ENCODE data around the gene FHIT. TPM values are rescaled to one million over a fixed set of nuclear protein-coding genes. Genes with fewer than 3 reads are reported as not detected.
"Not testable (repeated sequence)": the region's sequence is repeated elsewhere in the genome, so short reads cannot be mapped to it uniquely, and the experiment has no call there.

FHIT gene
- total RNA-seq, 4 donors from 2014 or later = 1.6 to 12.9 (median 7.8) TPM

DNA sequence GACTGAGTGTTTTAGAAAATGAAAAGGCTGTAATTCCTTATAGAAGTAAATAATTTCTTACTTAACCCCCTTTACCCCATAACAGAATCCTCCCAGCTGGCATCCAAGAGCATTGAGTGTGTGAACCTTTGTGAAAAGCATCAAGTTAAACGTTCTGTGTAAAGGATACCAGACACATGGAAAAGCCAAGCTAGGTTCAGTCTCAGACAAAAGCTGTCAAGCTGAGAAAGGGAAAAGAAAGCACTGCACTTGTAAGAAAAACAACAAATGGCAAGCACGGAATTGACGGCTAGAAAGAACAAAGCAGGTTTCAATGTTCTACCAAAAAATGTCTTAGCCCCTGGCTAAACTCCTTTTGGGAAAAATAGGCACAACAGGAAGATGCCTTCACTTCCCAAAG is 176.5 kb downstream of the FHIT start:
- no peaks in the 10 kb centered on the region for H3K9me3 ChIP-seq
- H3K4me1 ChIP-seq = no peaks in the 10 kb centered on the region
- H3K27me3 ChIP-seq = no peaks in the 10 kb centered on the region
- WGBS, 2 donors = 43 to 62% methylated on average over 3 of the region's 3 CpGs
- no peak for TF ChIP-seq EP300 (IDR thresholded peaks at IDR 0.05)
- TF ChIP-seq, protein P1, sequence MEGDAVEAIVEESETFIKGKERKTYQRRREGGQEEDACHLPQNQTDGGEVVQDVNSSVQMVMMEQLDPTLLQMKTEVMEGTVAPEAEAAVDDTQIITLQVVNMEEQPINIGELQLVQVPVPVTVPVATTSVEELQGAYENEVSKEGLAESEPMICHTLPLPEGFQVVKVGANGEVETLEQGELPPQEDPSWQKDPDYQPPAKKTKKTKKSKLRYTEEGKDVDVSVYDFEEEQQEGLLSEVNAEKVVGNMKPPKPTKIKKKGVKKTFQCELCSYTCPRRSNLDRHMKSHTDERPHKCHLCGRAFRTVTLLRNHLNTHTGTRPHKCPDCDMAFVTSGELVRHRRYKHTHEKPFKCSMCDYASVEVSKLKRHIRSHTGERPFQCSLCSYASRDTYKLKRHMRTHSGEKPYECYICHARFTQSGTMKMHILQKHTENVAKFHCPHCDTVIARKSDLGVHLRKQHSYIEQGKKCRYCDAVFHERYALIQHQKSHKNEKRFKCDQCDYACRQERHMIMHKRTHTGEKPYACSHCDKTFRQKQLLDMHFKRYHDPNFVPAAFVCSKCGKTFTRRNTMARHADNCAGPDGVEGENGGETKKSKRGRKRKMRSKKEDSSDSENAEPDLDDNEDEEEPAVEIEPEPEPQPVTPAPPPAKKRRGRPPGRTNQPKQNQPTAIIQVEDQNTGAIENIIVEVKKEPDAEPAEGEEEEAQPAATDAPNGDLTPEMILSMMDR (IDR thresholded peaks at IDR 0.05) = no peak
- no peak for TF ChIP-seq POLR2A (IDR thresholded peaks at IDR 0.05)
- no peak for DNase-seq (ENCODE audit: low spot score in 2 of 2)
- no peak overlapping the region for H3K27ac ChIP-seq
- H3K4me3 ChIP-seq = no peak overlapping the region
- H3K36me3 ChIP-seq = no peaks in the 10 kb centered on the region

DNA sequence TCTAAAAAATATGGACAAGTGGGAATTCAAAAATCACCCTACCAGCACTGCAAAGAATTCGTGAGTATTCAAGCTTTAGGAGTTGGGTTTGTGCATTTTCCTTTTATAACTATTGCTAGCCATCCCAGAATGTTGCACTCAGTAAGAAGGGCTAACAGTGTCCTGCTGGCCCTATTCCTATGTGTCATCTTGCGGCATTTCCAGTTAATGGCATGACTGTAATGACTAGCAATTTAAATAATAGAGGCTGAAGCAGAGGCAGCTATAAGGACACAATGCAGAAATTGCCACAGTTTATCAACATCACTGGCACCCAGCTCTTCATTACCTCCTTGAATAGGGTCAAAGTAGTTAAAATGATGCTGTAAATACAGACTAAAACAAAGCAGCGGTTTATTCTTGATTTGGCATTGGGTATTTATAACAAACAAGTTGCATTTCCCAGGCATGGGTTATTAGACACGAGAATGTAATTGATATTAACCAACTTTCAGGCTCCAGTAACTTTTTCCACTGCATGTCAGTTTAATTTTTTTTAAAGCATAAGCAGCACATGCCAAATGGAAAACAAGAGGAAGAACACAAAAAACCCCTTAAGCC is 177.6 kb downstream of the FHIT start:
- Histone ChIP-seq H3K4me1 (no peaks in the 10 kb centered on the region), H3K9me3 (no peaks in the 10 kb centered on the region), H3K27me3 (no peaks in the 10 kb centered on the region), H3K27ac (no peak overlapping the region), H3K36me3 (no peaks in the 10 kb centered on the region), H3K4me3 (no peak overlapping the region)
- TF ChIP-seq, protein P1 (IDR thresholded peaks at IDR 0.05) = no peak
- TF ChIP-seq POLR2A (IDR thresholded peaks at IDR 0.05) = no peak
- no peak for TF ChIP-seq EP300 (IDR thresholded peaks at IDR 0.05)
- DNase-seq (ENCODE audit: low spot score in 2 of 2) = no peak
- WGBS, 2 donors = 47 to 66% methylated on average over 4 of the region's 4 CpGs

DNA sequence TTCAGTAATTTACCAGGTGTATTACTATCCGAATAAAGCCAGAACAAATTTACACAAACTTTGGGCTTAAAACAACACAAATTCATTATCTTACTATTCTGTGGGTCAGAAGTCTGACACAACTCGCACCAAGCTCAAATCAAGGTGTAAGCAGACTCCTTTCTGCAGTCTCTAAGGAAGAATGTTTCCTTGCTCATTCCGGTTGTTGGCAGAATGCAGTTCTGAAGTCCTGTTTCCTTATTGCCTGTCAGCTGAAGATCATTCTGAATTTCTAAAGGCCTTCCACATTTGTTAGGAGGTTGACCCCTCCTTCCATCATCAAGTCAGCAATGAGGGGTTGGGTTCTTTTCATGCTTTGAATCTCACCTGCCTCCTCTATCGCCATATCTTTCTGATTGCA is 183.2 kb downstream of the FHIT start:
- 90 to 95% methylated on average over 4 of the region's 4 CpGs for WGBS, 2 donors

DNA sequence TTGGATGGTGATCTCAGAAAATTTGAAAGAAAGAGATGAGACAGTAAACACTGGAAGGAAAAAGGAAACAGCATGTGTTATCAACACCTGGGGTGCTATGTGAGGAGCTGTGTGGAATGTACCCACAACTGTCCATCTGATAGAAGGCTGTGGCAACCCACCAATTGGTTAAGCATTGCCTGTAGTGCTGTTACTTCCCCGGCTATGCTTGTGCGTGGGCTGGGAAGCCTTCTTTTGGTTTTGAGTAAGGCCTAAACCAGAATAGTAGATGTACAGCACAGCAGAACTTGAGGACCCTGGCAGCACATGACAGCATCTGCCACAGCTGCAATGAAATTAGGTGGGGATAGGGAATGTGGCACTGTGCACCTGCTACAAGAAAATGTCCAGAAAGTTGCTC is 184.5 kb downstream of the FHIT start:
- no peak for TF ChIP-seq EP300 (IDR thresholded peaks at IDR 0.05)
- TF ChIP-seq, protein P1 (IDR thresholded peaks at IDR 0.05) = no peak
- TF ChIP-seq POLR2A (IDR thresholded peaks at IDR 0.05) = no peak
- DNase-seq (ENCODE audit: low spot score in 2 of 2) = no peak
- Histone ChIP-seq H3K36me3 (no peaks in the 10 kb centered on the region), H3K27ac (no peak overlapping the region), H3K4me1 (no peaks in the 10 kb centered on the region), H3K9me3 (peaks cover 0 to 9% (median 3%) of the 10 kb centered on the region in 4 donors), H3K27me3 (no peaks in the 10 kb centered on the region), H3K4me3 (no peak overlapping the region)
- WGBS, 2 donors = 86 to 94% methylated on average over 2 of the region's 2 CpGs

More for the DNA sequence above, 183.2 kb downstream of the FHIT start:
- Histone ChIP-seq H3K36me3 (no peaks in the 10 kb centered on the region), H3K9me3 (peaks cover 0 to 9% (median 3%) of the 10 kb centered on the region in 4 donors), H3K27me3 (no peaks in the 10 kb centered on the region), H3K4me1 (no peaks in the 10 kb centered on the region), H3K27ac (no peak overlapping the region), H3K4me3 (no peak overlapping the region)
- DNase-seq (ENCODE audit: low spot score in 2 of 2) = no peak
- TF ChIP-seq, protein P1 (IDR thresholded peaks at IDR 0.05) = no peak
- TF ChIP-seq EP300 (IDR thresholded peaks at IDR 0.05) = no peak
- TF ChIP-seq POLR2A (IDR thresholded peaks at IDR 0.05) = no peak

DNA sequence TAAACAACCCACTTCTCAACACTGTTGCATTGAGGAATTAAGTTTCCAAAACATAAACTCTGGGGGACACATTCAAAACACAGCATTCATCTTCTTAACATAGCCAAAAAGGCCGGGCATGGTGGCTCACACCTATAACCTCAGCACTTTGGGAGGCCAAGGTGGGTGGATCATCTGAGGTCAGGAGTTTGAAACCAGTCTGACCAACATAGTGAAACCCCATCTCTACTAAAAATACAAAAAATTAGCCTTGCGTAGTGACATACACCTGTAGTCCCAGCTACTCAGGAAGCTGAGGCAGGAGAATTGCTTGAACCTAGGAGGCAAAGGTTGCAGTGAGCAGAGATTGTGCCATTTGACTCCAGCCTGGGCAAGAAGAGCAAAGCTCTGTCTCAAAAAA is 185.0 kb downstream of the FHIT start:
- H3K36me3 ChIP-seq = not testable (repeated sequence)
- 93 to 94% methylated on average over 2 of the region's 2 CpGs for WGBS, 2 donors

More for the DNA sequence above, 185.0 kb downstream of the FHIT start:
- not testable (repeated sequence) for H3K27me3 ChIP-seq; H3K9me3 ChIP-seq; H3K4me1 ChIP-seq; H3K4me3 ChIP-seq; H3K27ac ChIP-seq; DNase-seq (ENCODE audit: low spot score in 2 of 2)
